KMS-11 (cell line): ENCODE results near the gene IMMP2L.

Experiments
- H2AFZ ChIP-seq: fragments of 200-600 bp; sonication (generic); 2 replicates; pipeline ENCODE4 v1.6.1; 2016; ENCODE audit warnings: antibody characterized with exemption, mixed run types, low read depth
- H3K27ac ChIP-seq: fragments of 200-600 bp; sonication (generic); 2 replicates; pipeline ENCODE4 v1.6.1; 2016; ENCODE audit warnings: mild to moderate bottlenecking, mixed run types
- H3K27me3 ChIP-seq: fragments of 200-600 bp; sonication (generic); 2 replicates; pipeline ENCODE4 v1.6.1; 2017; ENCODE audit warnings: mild to moderate bottlenecking, low read depth, mixed run types, moderate library complexity; ENCODE audit not compliant: insufficient read depth
- H3K36me3 ChIP-seq: fragments of 200-600 bp; sonication (generic); 2 replicates; pipeline ENCODE4 v1.6.1; 2017; ENCODE audit warnings: mild to moderate bottlenecking, mixed run types; ENCODE audit not compliant: insufficient read depth
- H3K4me1 ChIP-seq: fragments of 200-600 bp; sonication (generic); 2 replicates; pipeline ENCODE4 v1.6.1; 2016; ENCODE audit warnings: mild to moderate bottlenecking, low read depth, mixed run types; ENCODE audit not compliant: poor library complexity, severe bottlenecking
- H3K4me2 ChIP-seq: fragments of 200-600 bp; sonication (generic); 2 replicates; pipeline ENCODE4 v1.7.0; 2016; ENCODE audit warnings: mild to moderate bottlenecking, mixed run types
- H3K4me3 ChIP-seq: fragments of 200-600 bp; sonication (generic); IDR thresholded peaks from 2 replicates; pipeline ENCODE4 v1.6.1; 2017; ENCODE audit warnings: low read depth, low read length, mixed read lengths; ENCODE audit not compliant: insufficient read depth
- H3K79me2 ChIP-seq: fragments of 200-600 bp; sonication (generic); 2 replicates; pipeline ENCODE4 v1.6.1; 2016; ENCODE audit warnings: low read depth, mixed run types; ENCODE audit not compliant: insufficient read depth
- H3K9ac ChIP-seq: fragments of 200-600 bp; sonication (generic); 2 replicates; pipeline ENCODE4 v1.6.1; 2016; ENCODE audit warnings: mild to moderate bottlenecking, mixed run types
- H4K20me1 ChIP-seq: fragments of 200-600 bp; sonication (generic); 2 replicates; pipeline ENCODE4 v1.6.1; 2016; ENCODE audit warnings: mild to moderate bottlenecking, mixed run types; ENCODE audit not compliant: insufficient read depth
- TF ChIP-seq, protein P1 (sequence below): fragments of 200-600 bp; sonication (generic); conservative IDR thresholded peaks from 2 replicates; pipeline ENCODE4 v1.6.1; 2017; ENCODE audit warnings: low read depth, mild to moderate bottlenecking, antibody characterized with exemption, low read length, moderate library complexity, mixed read lengths

Gene IMMP2L

DNA sequence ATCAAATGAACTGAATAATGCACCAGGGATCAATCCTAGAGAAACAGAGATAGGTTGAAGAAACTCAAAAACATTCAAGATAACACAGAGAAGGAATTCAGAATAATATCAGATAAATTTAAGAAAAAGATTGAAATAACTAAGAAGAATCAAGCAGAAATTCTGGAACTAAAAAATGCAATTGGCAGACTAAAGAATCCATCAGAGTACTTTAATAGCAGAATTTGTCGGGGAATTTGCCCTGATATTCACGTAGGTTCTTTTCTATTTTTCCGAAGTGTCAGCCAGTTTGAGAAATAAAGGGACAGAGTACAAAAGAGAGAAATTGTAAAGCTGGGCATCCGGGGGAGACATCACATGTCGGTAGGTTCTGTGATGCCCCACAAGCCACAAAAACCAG lies 9.4 kb upstream of the IMMP2L start:
- no peak overlapping the region for H3K9ac ChIP-seq
- H3K36me3 ChIP-seq: no peaks in the 10 kb centered on the region
- H3K4me1 ChIP-seq: peaks cover 26% of the 10 kb centered on the region
- no peaks in the 10 kb centered on the region for H4K20me1 ChIP-seq
- H3K4me3 ChIP-seq: no peak overlapping the region
- H3K27ac ChIP-seq: no peak overlapping the region
- TF ChIP-seq, protein P1, sequence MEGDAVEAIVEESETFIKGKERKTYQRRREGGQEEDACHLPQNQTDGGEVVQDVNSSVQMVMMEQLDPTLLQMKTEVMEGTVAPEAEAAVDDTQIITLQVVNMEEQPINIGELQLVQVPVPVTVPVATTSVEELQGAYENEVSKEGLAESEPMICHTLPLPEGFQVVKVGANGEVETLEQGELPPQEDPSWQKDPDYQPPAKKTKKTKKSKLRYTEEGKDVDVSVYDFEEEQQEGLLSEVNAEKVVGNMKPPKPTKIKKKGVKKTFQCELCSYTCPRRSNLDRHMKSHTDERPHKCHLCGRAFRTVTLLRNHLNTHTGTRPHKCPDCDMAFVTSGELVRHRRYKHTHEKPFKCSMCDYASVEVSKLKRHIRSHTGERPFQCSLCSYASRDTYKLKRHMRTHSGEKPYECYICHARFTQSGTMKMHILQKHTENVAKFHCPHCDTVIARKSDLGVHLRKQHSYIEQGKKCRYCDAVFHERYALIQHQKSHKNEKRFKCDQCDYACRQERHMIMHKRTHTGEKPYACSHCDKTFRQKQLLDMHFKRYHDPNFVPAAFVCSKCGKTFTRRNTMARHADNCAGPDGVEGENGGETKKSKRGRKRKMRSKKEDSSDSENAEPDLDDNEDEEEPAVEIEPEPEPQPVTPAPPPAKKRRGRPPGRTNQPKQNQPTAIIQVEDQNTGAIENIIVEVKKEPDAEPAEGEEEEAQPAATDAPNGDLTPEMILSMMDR: no peak
- no peak overlapping the region for H3K4me2 ChIP-seq
- no peaks in the 10 kb centered on the region for H3K79me2 ChIP-seq
- no peak overlapping the region for H2AFZ ChIP-seq
- no peaks in the 10 kb centered on the region for H3K27me3 ChIP-seq

DNA sequence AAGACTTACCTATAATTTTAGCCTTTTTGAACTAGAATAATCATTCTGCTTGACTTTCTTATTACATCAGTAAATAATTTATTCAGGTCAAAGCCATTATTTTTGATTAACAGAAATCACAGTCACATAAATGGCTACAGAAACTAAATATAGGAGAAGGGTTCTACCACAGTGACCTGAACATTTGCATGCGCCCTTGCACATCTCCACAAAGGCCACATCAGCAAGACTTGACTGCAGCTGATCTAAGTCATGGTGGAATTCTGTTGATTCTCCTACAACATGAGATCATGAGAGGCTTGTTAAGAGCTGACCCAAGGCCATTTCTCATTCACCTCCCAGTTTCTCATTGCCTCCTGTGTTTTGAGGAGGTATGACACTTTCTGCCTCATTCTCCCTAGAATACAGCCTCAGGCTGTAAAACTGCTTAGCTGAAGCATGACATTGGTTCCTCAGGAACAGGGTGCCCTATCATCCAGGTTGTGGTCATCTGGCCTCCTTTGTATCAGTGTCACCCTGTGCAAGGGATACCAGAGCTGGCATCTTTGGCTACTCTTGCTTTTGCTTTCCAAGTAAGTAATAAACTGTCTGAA lies 6.7 kb upstream of the IMMP2L start:
- peak overlapping the region; percentile 47 for H3K27ac ChIP-seq
- H4K20me1 ChIP-seq: no peaks in the 10 kb centered on the region
- TF ChIP-seq, protein P1: no peak
- peak overlapping the region; percentile 9; the same call in 1 of the 2 replicates for H3K9ac ChIP-seq
- H3K36me3 ChIP-seq: no peaks in the 10 kb centered on the region
- H2AFZ ChIP-seq: peak overlapping the region; percentile 27
- peak overlapping the region; percentile 36 for H3K4me2 ChIP-seq
- H3K79me2 ChIP-seq: no peaks in the 10 kb centered on the region
- H3K27me3 ChIP-seq: no peaks in the 10 kb centered on the region
- peaks cover 26% of the 10 kb centered on the region for H3K4me1 ChIP-seq
- H3K4me3 ChIP-seq: no peak overlapping the region

DNA sequence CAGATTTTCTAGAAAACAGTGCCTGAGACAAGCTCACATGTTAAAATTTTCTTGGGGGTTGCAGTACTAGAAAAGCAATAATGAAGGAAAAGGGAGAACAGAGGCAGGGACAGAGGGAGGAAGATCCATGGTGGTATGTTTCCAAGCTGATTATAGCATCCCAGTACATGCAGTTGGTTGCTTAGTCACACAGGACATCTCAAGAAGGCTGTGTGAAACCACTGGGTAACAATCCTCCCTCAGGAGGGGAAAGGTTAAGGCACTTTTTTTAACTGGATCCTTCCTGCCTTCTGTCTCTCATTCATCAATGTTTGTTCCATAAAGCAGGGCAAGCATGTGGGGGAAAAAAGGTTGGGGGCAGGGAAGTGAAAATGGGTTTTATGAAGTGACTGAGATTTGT lies 6.1 kb upstream of the IMMP2L start:
- Histone ChIP-seq H3K36me3 (no peaks in the 10 kb centered on the region), H3K27me3 (no peaks in the 10 kb centered on the region), H3K4me1 (peaks cover 26% of the 10 kb centered on the region), H3K79me2 (no peaks in the 10 kb centered on the region), H3K9ac (peak overlapping the region; percentile 9), H4K20me1 (no peaks in the 10 kb centered on the region), H3K4me2 (peak overlapping the region; percentile 36), H3K27ac (peak overlapping the region; percentile 47), H3K4me3 (no peak overlapping the region), H2AFZ (peak overlapping the region; percentile 27)
- TF ChIP-seq, protein P1: no peak

DNA sequence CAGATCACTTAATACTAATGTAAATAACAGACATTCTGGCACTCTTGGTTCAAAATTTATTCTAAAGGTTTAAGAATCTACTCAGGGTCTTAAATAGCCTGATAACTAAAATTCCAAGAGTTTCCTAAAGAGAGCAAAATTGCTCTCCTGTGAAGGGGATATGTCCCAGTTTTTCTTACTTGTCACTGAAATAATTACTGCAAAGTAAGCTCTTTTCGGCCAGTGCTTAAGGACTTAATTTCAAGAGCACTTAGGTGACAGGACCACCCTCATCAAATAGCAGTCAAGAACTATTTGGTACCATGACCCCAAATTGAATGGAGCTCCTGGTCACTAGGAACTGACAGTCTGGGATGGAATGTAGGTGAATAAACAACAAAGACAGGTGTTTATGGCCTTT lies 1.8 kb upstream of the IMMP2L start:
- TF ChIP-seq, protein P1: no peak
- no peak overlapping the region for H3K4me2 ChIP-seq
- no peaks in the 10 kb centered on the region for H3K27me3 ChIP-seq
- no peak overlapping the region for H3K27ac ChIP-seq
- peaks cover 46% of the 10 kb centered on the region for H3K4me1 ChIP-seq
- no peak overlapping the region for H3K4me3 ChIP-seq
- H2AFZ ChIP-seq: no peak overlapping the region
- no peak overlapping the region for H3K9ac ChIP-seq
- H3K79me2 ChIP-seq: peaks cover 9% of the 10 kb centered on the region; the same call in 1 of the 2 replicates
- no peaks in the 10 kb centered on the region for H3K36me3 ChIP-seq
- H4K20me1 ChIP-seq: no peaks in the 10 kb centered on the region

DNA sequence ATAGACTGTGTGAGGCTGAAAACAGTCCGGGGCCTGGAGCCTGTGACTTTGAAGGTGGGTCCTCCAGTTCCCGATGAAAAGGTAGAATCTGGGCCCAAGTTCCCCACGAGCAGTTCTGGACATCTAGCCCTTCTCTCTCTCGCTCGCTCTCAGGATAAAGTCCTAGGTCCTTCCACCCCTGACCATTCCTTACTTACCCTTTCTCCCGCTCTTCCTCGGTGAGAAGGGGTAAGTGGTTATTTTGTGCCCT lies 713 bp downstream of the IMMP2L start:
- H3K4me1 ChIP-seq: peaks cover 55% of the 10 kb centered on the region
- peak overlapping the region; percentile 91 for H3K4me2 ChIP-seq
- no peaks in the 10 kb centered on the region for H3K36me3 ChIP-seq
- H2AFZ ChIP-seq: peak overlapping the region; percentile 84
- no peak overlapping the region for H3K4me3 ChIP-seq
- TF ChIP-seq, protein P1: no peak
- H4K20me1 ChIP-seq: no peaks in the 10 kb centered on the region
- peak overlapping the region; percentile 96 for H3K9ac ChIP-seq
- H3K27me3 ChIP-seq: no peaks in the 10 kb centered on the region
- H3K79me2 ChIP-seq: peaks cover 20% of the 10 kb centered on the region; the same call in 1 of the 2 replicates
- H3K27ac ChIP-seq: peak overlapping the region; percentile 79
